Activated effector memory CD4-positive, alpha-beta T cell treated with Interleukin-2 at 50 U/mL for 16 hours (primary cell): ENCODE results near the gene DUS4L.

Experiments used
- DNase-seq: peaks from one replicate; pipeline ENCODE4 v3.0.0-alpha.2; 2020

Gene DUS4L

GRCh38 chr7:107580716-107581383 is 17.1 kb downstream of the DUS4L start:
- DNase-seq: no peak

DNA sequence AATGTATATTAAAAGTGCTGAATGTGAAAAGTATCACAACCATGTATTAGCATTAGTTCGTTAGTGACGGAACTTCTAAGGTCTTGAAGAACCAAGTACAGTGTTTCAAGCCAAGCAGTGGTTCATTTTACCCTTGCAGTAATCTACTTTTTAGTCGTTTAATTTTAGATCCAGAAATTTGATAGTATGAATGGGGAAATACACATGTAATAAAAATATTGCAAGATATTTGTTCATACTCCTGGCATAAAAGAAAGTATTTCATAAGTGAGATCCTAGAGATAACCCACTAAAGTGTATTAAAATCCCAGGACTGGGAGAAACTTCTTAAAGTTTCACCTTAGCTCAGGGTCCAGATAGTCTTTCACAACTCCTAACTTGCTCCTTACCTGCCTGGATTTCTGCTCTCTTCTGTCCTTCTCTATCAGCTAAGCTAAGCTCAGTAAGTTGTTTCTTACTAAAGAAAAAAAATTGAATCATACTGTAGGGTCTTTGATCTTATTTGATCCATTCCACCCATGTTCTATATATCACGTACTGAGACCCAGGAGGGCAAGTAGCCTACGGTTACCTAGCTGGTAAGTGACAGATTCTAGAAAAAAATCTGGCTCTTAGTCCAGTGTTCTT is 17.7 kb downstream of the DUS4L start:
- no peak for DNase-seq

GRCh38 chr7:107582875-107583274 is 19.1 kb downstream of the DUS4L start:
- no peak for DNase-seq

DNA sequence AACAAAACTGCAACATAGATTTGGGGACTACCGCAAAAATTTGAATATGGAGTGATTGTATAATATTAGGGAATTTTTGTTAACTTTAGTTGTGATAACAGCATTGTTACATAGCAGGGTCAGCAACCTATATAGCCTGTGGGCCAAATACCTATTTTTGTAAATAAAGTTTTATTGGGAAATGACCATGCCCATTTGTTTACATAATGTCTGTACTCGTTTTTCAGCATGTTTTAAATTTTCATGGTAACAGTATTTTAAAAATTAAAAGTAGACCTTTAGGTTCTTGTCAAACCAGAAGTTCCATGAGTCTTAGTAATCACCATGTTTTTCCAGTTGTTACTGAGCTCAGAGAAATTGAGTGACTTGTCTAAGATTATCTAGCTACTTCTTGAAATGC is 20.9 kb downstream of the DUS4L start:
- DNase-seq: no peak

- no peak for DNase-seq
Observed at GRCh38 chr7:107588529-107589130, 24.9 kb downstream of the DUS4L start.

DNA sequence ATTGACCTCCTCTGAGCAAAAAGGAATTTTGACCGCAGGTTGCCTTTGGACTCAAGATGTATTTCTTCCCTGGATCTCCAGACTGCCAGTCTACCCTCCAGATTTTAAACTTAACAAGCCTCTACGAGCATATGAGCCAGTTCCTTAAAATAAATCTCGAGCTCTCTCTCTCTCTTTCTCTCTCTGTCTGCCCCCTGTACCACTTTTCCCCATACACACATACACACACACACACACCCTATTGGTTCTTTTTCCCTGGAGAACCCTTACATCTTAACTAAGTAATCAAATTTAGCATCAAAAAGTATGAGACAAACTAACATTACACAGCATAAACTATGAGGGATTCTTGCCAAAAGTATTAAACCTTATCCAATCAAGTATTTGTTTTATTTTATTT is 27.6 kb downstream of the DUS4L start:
- DNase-seq: no peak

GRCh38 chr7:107592361-107593024 is 28.7 kb downstream of the DUS4L start:
- DNase-seq: no peak

- no peak for DNase-seq
Observed at GRCh38 chr7:107593025-107593410, 29.2 kb downstream of the DUS4L start.

DNA sequence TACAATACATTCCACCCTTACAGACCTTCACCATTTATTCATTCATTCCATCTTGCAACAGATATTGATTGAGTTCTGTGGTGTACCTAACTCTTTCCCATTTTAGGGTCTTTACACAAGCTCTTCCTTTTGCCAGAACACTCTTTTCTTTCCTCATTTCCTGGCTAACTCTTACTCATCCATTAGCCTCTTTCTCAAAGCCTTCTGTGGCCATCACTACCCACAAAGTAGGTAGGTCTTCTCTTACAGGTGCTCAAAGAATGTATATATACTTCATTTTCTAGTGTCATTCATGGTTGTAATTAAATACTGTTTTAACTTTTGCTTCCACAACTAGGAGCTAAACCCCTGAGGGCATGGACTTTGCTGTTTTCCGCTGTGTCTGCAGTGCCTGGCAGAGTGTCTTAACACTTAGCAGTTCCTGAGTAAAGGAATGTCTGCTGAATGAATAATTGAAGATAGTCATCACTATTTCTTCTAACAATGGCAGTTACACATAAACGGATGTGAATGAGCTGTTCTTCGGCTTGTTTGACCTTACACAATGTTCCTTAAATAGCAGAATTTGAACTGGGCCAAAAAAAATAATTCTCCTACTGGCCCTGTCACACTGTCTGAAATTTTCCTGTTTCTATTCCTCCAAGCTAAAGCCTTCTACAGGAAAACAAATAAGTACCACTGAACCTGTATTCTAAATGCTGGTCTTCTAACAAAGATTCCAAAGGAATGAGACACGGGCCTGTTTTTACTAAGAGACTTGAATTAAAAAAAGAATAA is 31.4 kb downstream of the DUS4L start:
- no peak for DNase-seq

- DNase-seq: no peak
Observed at GRCh38 chr7:107596881-107597581, 33.3 kb downstream of the DUS4L start.

- DNase-seq: no peak
Observed at GRCh38 chr7:107597582-107597916, 33.8 kb downstream of the DUS4L start.

GRCh38 chr7:107597953-107598352 is 34.2 kb downstream of the DUS4L start:
- no peak for DNase-seq

GRCh38 chr7:107599262-107599661 is 35.5 kb downstream of the DUS4L start:
- DNase-seq: no peak

DNA sequence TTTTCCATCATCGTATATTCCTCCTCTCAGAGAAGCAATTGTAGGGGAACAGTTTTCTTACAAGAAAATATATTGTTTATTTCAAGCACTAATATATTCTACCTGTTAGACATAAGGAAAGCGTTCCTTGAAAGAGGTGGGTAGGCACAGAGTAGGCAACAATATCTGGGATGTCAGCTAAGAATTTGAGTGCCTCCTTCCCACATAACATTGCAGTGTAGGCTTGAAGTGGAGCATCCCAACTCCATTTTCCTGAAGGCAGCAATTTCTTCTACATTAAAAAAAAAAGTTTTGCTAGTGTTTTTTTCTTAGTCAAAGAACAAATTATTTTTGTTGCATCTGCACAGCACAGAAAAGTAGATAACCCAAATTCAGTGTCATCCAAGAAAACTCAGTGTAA is 37.0 kb downstream of the DUS4L start:
- no peak for DNase-seq

DNA sequence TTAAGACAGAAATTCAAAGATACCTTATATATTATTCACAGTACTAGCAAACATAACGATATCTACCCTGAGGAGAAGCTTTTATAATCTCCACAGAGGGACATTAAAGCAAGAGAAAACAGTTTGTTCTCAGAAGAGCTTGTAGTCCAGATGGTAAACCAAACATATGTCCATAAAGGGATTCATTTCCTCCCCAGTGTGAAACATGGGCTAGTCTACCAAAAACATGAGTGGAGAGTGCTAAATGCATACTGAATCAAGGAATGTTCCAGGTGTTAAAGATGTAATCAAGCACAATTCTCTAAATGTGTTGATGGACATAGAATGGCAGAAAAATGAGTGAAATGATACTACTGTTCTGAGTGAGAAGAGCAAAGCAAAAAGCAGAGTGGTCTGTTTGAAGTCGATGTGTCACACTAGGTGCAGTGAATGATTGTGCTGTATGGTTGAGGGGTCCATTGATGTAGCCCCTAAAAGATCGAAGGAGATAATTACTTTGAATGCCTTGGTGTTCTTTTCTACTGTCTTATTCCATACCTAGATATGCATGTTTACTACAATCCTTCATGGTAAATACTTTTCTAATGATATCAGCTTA is 41.5 kb downstream of the DUS4L start:
- DNase-seq: no peak

DNA sequence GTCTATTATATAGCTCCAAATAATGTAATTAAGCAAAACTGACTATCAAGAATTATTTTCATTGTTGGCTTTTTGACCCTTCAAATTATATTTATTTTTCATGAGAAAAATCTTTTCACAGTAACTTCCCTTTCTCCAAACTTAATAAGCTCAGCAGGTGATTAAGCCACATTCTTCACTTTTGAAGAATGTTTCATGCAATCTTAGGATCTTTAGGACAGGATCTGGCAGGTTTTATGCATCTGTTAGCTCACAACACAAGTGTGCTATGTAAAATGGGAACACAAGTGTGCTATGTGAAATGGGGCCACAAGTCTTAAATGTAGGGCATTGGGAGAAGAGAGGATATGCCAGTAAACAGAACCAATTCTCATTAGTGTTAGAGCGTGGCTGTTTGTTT is 42.5 kb downstream of the DUS4L start:
- no peak for DNase-seq

DNA sequence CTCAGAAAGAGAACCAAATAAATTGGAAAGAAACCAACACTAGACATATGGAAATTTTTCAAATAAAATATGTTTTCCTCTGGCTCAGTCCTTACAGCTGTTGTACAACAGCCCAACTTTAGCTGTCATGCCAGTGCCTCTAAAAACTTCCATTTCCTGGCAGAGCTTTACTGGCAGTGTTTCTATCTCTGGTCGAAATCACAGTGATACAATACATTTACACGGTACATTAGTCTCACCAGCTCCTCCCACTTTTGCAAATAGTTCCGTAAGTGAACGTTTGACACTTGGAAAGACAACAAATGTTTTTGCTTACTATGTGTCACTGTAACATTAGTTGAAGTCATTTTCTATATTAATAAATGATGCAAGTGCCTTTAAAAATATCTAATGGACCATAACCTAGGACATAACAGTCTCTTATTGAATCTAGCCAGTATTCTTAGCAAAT is 46.1 kb downstream of the DUS4L start:
- DNase-seq: no peak

- DNase-seq: no peak
Observed at GRCh38 chr7:107610323-107610722, 46.6 kb downstream of the DUS4L start.

GRCh38 chr7:107613439-107613838 is 49.7 kb downstream of the DUS4L start:
- no peak for DNase-seq

DNA sequence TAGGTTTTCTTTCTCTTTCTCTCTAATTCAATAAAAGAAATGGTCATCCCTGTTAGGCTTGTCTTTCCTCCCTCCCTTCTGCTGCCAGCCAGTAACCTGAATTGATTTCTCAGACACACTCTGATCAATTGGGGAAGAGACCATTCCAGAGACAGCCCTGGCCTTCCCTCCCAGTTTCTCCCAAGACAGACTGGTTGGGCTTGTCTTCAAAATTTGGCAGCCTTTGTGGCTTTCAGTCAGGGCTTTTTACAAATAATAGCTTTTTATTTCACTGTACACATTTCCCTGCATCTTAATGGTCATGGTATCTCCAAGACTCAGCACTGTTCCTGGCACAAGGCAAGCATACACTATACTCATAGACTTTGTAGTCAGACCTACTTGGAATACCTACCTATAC is 50.2 kb downstream of the DUS4L start:
- no peak for DNase-seq

GRCh38 chr7:107614425-107614824 is 50.7 kb downstream of the DUS4L start:
- no peak for DNase-seq
